Mesenchymal stem cell (in vitro differentiated cells and primary cell): ENCODE results near the gene VWA8.

Source experiments
- DNase-seq: peaks from one replicate; pipeline ENCODE4 v3.0.0-alpha.2; 2013
- H2AFZ ChIP-seq: one replicate; pipeline ENCODE4 v1.6.1; 2013; ENCODE audit warnings: low read depth, mild to moderate bottlenecking, control low read depth, inconsistent platforms, low read length, moderate library complexity
- H2AK5ac ChIP-seq: 2 replicates; pipeline ENCODE4 v1.6.1; 2013; ENCODE audit warnings: low read length, moderate library complexity, mild to moderate bottlenecking, inconsistent platforms; ENCODE audit not compliant: severe bottlenecking
- H2BK120ac ChIP-seq: one replicate; pipeline ENCODE4 v1.6.1; 2013; ENCODE audit warnings: low read depth, mild to moderate bottlenecking, inconsistent platforms, low read length, moderate library complexity
- H2BK12ac ChIP-seq, 2 experiments: one replicate each; pipeline ENCODE4 v1.6.1; 2013; ENCODE audit warnings: inconsistent platforms in 2 of 2, low read length in 2 of 2, mild to moderate bottlenecking in 2 of 2, moderate library complexity in 2 of 2, control low read depth in 1 of 2
- H2BK15ac ChIP-seq: one replicate; pipeline ENCODE4 v1.6.1; 2013; ENCODE audit warnings: mild to moderate bottlenecking, low read depth, inconsistent platforms; ENCODE audit not compliant: poor library complexity, severe bottlenecking
- H2BK5ac ChIP-seq: 2 replicates; pipeline ENCODE4 v1.6.1; 2013; ENCODE audit warnings: low read depth, mild to moderate bottlenecking, low read length, control low read depth, inconsistent platforms; ENCODE audit not compliant: poor library complexity, severe bottlenecking
- H3K14ac ChIP-seq, 2 experiments: one replicate each; pipeline ENCODE4 v1.6.1; 2013; ENCODE audit warnings: inconsistent platforms in 2 of 2, low read length in 2 of 2, control low read depth in 1 of 2, mild to moderate bottlenecking in 1 of 2, moderate library complexity in 1 of 2
- H3K18ac ChIP-seq, 2 experiments: one replicate each; pipeline ENCODE4 v1.6.1; 2013; ENCODE audit warnings: inconsistent platforms in 2 of 2, low read length in 2 of 2, control low read depth in 1 of 2, low read depth in 1 of 2, mild to moderate bottlenecking in 1 of 2
- H3K23ac ChIP-seq, 2 experiments: one replicate each; pipeline ENCODE4 v1.6.1; 2013; ENCODE audit warnings: inconsistent platforms in 2 of 2, low read length in 2 of 2, mild to moderate bottlenecking in 2 of 2, moderate library complexity in 2 of 2, control low read depth in 1 of 2
- H3K27ac ChIP-seq: 2 replicates; pipeline ENCODE4 v1.5.1; 2013; ENCODE audit warnings: mild to moderate bottlenecking, moderate library complexity, low read length, control low read depth, inconsistent platforms; ENCODE audit not compliant: poor library complexity, severe bottlenecking
- H3K27me3 ChIP-seq, 2 experiments: 2 replicates each; pipeline versions ENCODE4 v1.6.1 to v1.7.0; 2013; ENCODE audit warnings: low read length in 2 of 2, mild to moderate bottlenecking in 2 of 2, moderate library complexity in 2 of 2, control low read depth in 1 of 2, inconsistent platforms in 1 of 2; ENCODE audit not compliant: control insufficient read depth in 1 of 2, insufficient read depth in 1 of 2
- H3K36me3 ChIP-seq, 2 experiments: 2 replicates each; pipeline versions ENCODE4 v1.6.1 to v1.7.0; 2013; ENCODE audit warnings: low read length in 2 of 2, control low read depth in 1 of 2, inconsistent platforms in 1 of 2, low read depth in 1 of 2, mild to moderate bottlenecking in 1 of 2; ENCODE audit not compliant: insufficient read depth in 2 of 2, control insufficient read depth in 1 of 2
- H3K4ac ChIP-seq, 2 experiments: one replicate each; pipeline ENCODE4 v1.6.1; 2013; ENCODE audit warnings: inconsistent platforms in 2 of 2, low read length in 2 of 2, mild to moderate bottlenecking in 2 of 2, moderate library complexity in 2 of 2, control low read depth in 1 of 2, low read depth in 1 of 2
- H3K4me1 ChIP-seq: 2 replicates; pipeline ENCODE4 v1.6.1; 2013; ENCODE audit warnings: low read depth, low read length, control low read depth; ENCODE audit not compliant: control insufficient read depth, insufficient read depth
- H3K4me2 ChIP-seq: 2 replicates; pipeline ENCODE4 v1.6.1; 2013; ENCODE audit warnings: low read length, mild to moderate bottlenecking, inconsistent platforms; ENCODE audit not compliant: poor library complexity, severe bottlenecking
- H3K4me3 ChIP-seq, 2 experiments: 2 replicates each; pipeline versions ENCODE4 v1.5.1 to v1.7.0; 2013; ENCODE audit warnings: low read length in 2 of 2, mild to moderate bottlenecking in 2 of 2, control low read depth in 1 of 2, low read depth in 1 of 2; ENCODE audit not compliant: insufficient read depth in 1 of 2
- H3K79me1 ChIP-seq: replicated peaks from 2 replicates; pipeline ENCODE4 v1.6.1; 2013; ENCODE audit warnings: mild to moderate bottlenecking, control low read depth, low read length, inconsistent platforms; ENCODE audit not compliant: poor library complexity, severe bottlenecking
- H3K9ac ChIP-seq: 2 replicates; pipeline ENCODE4 v1.7.0; 2013; ENCODE audit warnings: mild to moderate bottlenecking, low read length, moderate library complexity
- H3K9me3 ChIP-seq: 2 replicates; pipeline ENCODE4 v1.7.0; 2013; ENCODE audit warnings: mild to moderate bottlenecking, low read length; ENCODE audit not compliant: control insufficient read depth
- H4K8ac ChIP-seq: one replicate; pipeline ENCODE4 v1.6.1; 2013; ENCODE audit warnings: inconsistent platforms, mild to moderate bottlenecking, low read length, moderate library complexity
- H4K91ac ChIP-seq: one replicate; pipeline ENCODE4 v1.6.1; 2013; ENCODE audit warnings: mild to moderate bottlenecking, low read length, inconsistent platforms
- WGBS: methylation state at CpG from one replicate; pipeline ENCODE4 v1.1.7; 2013; ENCODE audit warnings: mixed read lengths; 5-methylcytosine and 5-hydroxymethylcytosine counted together

VWA8 gene

GRCh38 chr13:41565216-41565615 lies 395.7 kb downstream of the VWA8 start:
- no peaks in the 10 kb centered on the region for H3K79me1 ChIP-seq
- no peak overlapping the region for H4K8ac ChIP-seq
- H4K91ac ChIP-seq = no peak overlapping the region
- H3K36me3 ChIP-seq = peaks cover 0 to 9% of the 10 kb centered on the region in 2 experiments
- no peak overlapping the region for H3K18ac ChIP-seq
- WGBS = 0% methylated on average over 2 of the region's 3 CpGs
- peak overlapping the region; percentile 19 for H2AK5ac ChIP-seq
- no peaks in the 10 kb centered on the region for H3K27me3 ChIP-seq
- no peak overlapping the region for H2BK5ac ChIP-seq
- no peak overlapping the region for H3K14ac ChIP-seq
- H3K4me1 ChIP-seq = peaks cover 19% of the 10 kb centered on the region
- H3K4me3 ChIP-seq = no peak overlapping the region
- H3K9me3 ChIP-seq = no peaks in the 10 kb centered on the region
- H3K23ac ChIP-seq = no peak overlapping the region
- no peak overlapping the region for H2BK12ac ChIP-seq
- no peak overlapping the region for H2AFZ ChIP-seq
- H2BK15ac ChIP-seq = no peak overlapping the region
- H3K27ac ChIP-seq = peak overlapping the region; percentile 95
- DNase-seq = peak; percentile 83
- H3K4me2 ChIP-seq = no peak overlapping the region
- H2BK120ac ChIP-seq = no peak overlapping the region
- peak overlapping the region; percentile 9 for H3K9ac ChIP-seq
- no peak overlapping the region for H3K4ac ChIP-seq

GRCh38 chr13:41563984-41564365 lies 396.9 kb downstream of the VWA8 start:
- H3K36me3 ChIP-seq = peaks cover 0 to 8% of the 10 kb centered on the region in 2 experiments
- no peaks in the 10 kb centered on the region for H3K27me3 ChIP-seq
- peak overlapping the region; percentile 87 for H3K27ac ChIP-seq
- no peak overlapping the region for H3K4me2 ChIP-seq
- H3K18ac ChIP-seq = no peak overlapping the region
- no peak overlapping the region for H2BK12ac ChIP-seq
- no peak overlapping the region for H3K23ac ChIP-seq
- H2BK5ac ChIP-seq = no peak overlapping the region
- no peak overlapping the region for H3K4me3 ChIP-seq
- no peak overlapping the region for H3K9ac ChIP-seq
- no peak for DNase-seq
- no peak overlapping the region for H3K4ac ChIP-seq
- no peak overlapping the region for H3K14ac ChIP-seq
- H2BK120ac ChIP-seq = no peak overlapping the region
- H2AK5ac ChIP-seq = peak overlapping the region; percentile 68
- no peak overlapping the region for H4K8ac ChIP-seq
- 20% methylated on average over 1 of the region's 2 CpGs for WGBS
- H3K79me1 ChIP-seq = no peaks in the 10 kb centered on the region
- peaks cover 19% of the 10 kb centered on the region for H3K4me1 ChIP-seq
- no peak overlapping the region for H2AFZ ChIP-seq
- no peaks in the 10 kb centered on the region for H3K9me3 ChIP-seq
- H4K91ac ChIP-seq = no peak overlapping the region
- no peak overlapping the region for H2BK15ac ChIP-seq

GRCh38 chr13:41563341-41563983 lies 397.4 kb downstream of the VWA8 start:
- H3K9ac ChIP-seq = no peak overlapping the region
- H3K27me3 ChIP-seq = no peaks in the 10 kb centered on the region
- H4K91ac ChIP-seq = no peak overlapping the region
- no peak overlapping the region for H3K4me3 ChIP-seq
- H2AFZ ChIP-seq = no peak overlapping the region
- 26% methylated on average over 7 of the region's 7 CpGs for WGBS
- H3K14ac ChIP-seq = no peak overlapping the region
- H2AK5ac ChIP-seq = peak overlapping the region; percentile 94
- peak overlapping the region; percentile 87 for H3K27ac ChIP-seq
- no peak overlapping the region for H3K4ac ChIP-seq
- no peak overlapping the region for H4K8ac ChIP-seq
- H3K4me1 ChIP-seq = peaks cover 19% of the 10 kb centered on the region
- H3K23ac ChIP-seq = no peak overlapping the region
- no peak overlapping the region for H2BK15ac ChIP-seq
- no peak overlapping the region for H2BK12ac ChIP-seq
- H2BK120ac ChIP-seq = no peak overlapping the region
- peak overlapping the region; percentile 58 for H2BK5ac ChIP-seq
- peak; percentile 78 for DNase-seq
- H3K9me3 ChIP-seq = no peaks in the 10 kb centered on the region
- no peak overlapping the region for H3K18ac ChIP-seq
- H3K79me1 ChIP-seq = no peaks in the 10 kb centered on the region
- H3K36me3 ChIP-seq = peaks cover 0 to 8% of the 10 kb centered on the region in 2 experiments
- no peak overlapping the region for H3K4me2 ChIP-seq

- Histone ChIP-seq H3K79me1 (no peaks in the 10 kb centered on the region), H3K4me3 (peak overlapping the region in 1 of 2 experiments; percentile 30), H2BK120ac (no peak overlapping the region), H3K36me3 (peaks cover 0 to 5% of the 10 kb centered on the region in 2 experiments), H2BK12ac (no peak overlapping the region), H3K27ac (peak overlapping the region; percentile 87), H3K9me3 (no peaks in the 10 kb centered on the region), H2AFZ (no peak overlapping the region), H3K27me3 (no peaks in the 10 kb centered on the region), H3K14ac (no peak overlapping the region), H3K23ac (no peak overlapping the region), H3K4ac (no peak overlapping the region), H3K9ac (peak overlapping the region; percentile 17), H3K4me2 (no peak overlapping the region), H2AK5ac (peak overlapping the region; percentile 95), H3K4me1 (peaks cover 19% of the 10 kb centered on the region), H4K8ac (no peak overlapping the region), H4K91ac (no peak overlapping the region), H2BK5ac (peak overlapping the region; percentile 84), H3K18ac (peak overlapping the region in 1 of 2 experiments; percentile 37), H2BK15ac (no peak overlapping the region)
- WGBS = 77% methylated on average over 4 of the region's 6 CpGs
- peak; percentile 37 for DNase-seq
These were observed 398.2 kb downstream of the VWA8 start for GRCh38 chr13:41562541-41563178.
